GM21576 (cell line): ENCODE data around the gene ULK4.
"Not testable (repeated sequence)": the region's sequence is repeated elsewhere in the genome, so short reads cannot be mapped to it uniquely, and the experiment has no call there.

Source experiments
- ATAC-seq: cut with Tn5 transposase; IDR thresholded peaks from one replicate; pipeline ENCODE4 v1.9.1; 2021; ENCODE audit warnings: mild to moderate bottlenecking, moderate library complexity; ENCODE audit not compliant: unreplicated experiment

Gene ULK4

DNA sequence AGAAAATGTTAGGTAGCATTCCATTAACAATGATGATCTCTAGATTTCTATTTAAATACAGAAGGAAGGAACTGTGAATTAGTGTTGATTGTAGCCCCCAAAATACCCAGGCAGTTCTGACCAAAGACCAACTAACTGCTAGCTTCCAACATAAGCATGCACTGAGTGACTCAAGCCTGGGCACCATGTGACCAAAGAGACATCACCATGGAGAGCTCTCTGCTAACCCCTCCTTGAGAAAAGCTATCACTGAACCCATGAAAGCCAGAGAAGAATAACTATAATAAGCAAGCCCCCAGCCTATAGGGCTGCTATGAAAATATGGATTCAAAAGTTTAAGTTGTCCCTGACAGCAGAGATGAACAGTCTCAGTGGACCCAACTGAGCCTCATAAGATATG is 310.2 kb downstream of the ULK4 start:
- no peak for ATAC-seq

DNA sequence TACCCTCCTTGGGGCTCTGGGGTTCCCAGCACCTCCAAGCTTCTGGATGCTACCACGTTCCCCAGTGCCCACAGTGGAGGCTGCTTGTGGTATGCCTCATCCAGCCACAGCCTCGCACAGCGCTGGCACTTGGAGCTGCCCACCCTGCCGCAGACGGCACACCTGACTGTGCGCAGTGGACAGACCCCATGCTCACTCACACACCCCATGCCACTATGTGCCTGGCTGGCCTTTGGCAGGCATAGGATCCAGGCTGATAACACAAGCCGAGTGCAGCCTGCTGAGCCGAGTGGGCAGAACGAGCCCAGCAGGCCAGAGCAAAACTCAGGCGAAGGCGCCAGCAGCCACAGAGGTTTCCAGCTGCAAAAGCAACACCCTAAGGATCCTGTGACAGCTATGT is 311.5 kb downstream of the ULK4 start:
- no peak for ATAC-seq

DNA sequence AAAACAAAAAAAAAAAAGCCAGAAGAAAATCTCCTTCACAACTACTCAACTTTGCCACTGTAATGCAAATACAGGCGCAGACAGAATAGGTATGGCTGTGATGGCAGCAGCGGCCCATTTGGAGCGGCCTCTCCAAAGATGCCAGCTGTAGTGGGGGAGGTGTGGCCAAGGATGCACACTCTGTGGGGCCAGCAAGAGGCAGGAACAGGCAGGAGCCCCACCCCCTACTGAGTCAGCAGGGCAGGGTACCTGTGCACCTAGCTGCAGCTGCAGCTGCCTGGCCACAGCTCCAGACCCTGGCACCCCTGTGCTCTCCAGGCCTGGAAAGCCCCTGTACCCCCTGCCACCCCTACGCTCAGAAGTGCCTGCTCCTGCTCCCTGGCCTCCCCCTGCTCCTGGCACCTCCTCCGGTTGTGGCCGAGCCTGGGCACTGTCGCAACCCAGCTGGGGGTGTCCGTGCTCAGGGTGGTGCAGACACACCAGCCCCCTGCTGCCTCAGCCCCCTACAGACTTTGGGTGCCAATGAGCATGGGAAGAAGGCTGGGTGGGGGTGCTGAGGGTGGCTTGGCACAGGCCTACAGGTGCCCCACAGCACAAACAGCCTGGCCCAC is 312.7 kb downstream of the ULK4 start:
- no peak for ATAC-seq

DNA sequence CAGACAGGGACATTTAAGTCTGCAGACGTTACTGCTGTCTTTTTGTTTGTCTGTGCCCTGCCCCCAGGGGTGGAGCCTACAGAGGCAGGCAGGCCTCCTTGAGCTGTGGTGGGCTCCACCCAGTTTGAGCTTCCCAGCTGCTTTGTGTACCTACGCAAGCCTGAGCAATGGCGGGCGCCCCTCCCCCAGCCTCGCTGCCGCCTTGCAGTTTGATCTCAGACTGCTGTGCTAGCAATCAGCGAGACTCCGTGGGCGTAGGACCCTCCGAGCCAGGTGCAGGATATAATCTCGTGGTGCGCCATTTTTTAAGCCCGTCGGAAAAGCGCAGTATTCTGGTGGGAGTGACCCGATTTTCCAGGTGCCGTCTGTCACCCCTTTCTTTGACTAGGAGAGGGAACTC is 314.2 kb downstream of the ULK4 start:
- not testable (repeated sequence) for ATAC-seq

GRCh38 chr3:41640076-41640475 is 321.8 kb downstream of the ULK4 start:
- ATAC-seq: no peak

GRCh38 chr3:41638381-41638780 is 323.5 kb downstream of the ULK4 start:
- ATAC-seq: no peak

DNA sequence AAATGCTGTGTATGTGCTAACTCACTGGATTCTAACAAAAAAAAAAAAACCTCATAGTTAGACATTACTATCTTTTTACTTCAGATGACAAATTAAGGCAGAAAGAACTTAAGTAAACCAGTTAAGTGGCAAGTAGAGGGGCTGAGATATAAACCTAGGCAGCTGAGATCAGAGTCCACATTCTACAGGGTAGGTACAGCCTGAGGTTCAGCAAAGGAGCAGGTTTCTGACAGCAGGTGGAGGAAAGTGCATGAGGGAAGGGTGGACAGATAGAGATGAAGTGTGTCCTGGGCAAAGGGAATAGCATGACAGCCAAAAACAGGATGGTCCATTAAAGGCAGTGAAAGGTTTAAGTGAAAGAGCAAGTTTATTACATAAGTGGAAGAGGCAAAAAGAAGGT is 329.2 kb downstream of the ULK4 start:
- ATAC-seq: no peak

DNA sequence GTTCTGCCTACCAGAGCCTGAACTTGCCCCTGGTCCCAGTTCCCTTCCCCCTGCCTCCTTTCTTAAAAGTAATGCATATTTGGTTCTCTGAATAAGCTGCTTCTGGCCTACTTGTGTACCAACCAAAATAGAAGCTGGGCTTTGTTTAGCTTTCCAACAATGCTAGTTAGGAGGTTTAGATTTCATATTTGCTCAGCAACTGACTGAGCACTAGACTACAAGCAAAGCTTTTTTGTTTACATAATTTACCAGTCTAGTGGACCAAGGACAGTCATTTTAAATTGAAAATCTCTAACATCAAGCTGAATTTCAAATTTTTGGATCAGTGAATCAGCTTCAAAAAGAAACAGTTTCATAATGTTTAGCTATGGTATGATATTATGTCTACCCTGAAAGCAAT is 331.2 kb downstream of the ULK4 start:
- ATAC-seq: no peak

- ATAC-seq: no peak
Observed at GRCh38 chr3:41629986-41630385, 331.9 kb downstream of the ULK4 start.

DNA sequence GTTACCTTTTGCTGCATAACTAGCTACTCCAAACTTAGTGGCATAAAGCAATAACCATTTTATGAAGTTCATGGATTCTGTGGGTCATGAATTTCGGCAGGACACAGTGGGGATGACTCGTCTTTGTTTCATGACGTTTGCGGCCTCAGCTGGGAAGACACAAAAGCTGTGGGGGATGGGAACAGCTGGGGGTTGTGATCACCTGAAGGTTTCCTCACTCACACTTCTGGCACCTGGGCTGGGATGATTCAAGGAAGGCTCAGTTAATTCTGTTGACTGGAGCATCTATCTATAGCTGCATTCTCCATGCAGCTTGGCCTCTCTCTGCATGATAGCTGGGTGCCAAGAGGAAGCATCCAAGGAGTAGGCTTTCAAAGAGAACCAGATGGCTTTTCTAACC is 332.8 kb downstream of the ULK4 start:
- no peak for ATAC-seq

GRCh38 chr3:41627477-41628087 is 334.3 kb downstream of the ULK4 start:
- no peak for ATAC-seq

- no peak for ATAC-seq
Observed at GRCh38 chr3:41612853-41613252, 349.1 kb downstream of the ULK4 start.

DNA sequence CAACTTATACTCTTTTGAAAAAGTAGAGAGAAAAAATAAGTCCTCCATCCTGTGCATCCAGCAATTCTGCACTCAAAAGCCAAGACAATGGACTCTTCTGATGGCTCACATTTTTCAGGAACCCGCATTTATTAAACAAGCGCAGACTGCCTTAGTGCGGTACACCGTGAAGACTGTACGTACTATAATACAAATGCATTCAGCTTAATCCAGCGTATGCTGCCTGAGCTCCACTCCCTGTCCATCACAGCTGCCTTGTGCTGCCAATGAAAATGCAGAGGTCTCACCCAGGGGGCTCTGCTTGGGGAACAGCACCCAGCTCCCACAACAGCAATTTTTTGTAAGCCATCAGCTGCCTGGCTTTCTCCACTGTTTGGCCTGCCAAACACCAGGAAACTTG is 350.9 kb downstream of the ULK4 start:
- ATAC-seq: no peak

GRCh38 chr3:41608347-41608746 is 353.6 kb downstream of the ULK4 start:
- no peak for ATAC-seq

DNA sequence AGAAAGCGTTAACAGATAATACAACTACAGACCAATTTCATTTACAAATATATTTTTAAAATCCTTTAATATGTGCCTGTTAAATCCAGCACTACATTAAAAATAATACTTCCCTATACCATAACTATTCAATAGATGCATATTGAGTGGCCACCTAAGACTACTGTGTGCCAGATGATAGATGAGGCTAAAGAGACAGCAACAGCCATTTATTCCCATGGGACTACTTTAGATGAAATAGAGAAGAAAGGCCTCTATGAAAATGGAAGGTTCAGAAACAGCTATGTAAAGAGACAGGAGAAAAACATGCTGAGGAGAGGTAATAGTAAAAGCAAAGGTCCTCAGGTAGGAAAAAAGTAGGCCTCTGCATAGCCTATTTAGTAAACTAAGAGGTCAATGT is 358.1 kb downstream of the ULK4 start:
- ATAC-seq: no peak

GRCh38 chr3:41602121-41602520 is 359.8 kb downstream of the ULK4 start:
- no peak for ATAC-seq

- no peak for ATAC-seq
Observed at GRCh38 chr3:41601404-41601987, 360.4 kb downstream of the ULK4 start.

DNA sequence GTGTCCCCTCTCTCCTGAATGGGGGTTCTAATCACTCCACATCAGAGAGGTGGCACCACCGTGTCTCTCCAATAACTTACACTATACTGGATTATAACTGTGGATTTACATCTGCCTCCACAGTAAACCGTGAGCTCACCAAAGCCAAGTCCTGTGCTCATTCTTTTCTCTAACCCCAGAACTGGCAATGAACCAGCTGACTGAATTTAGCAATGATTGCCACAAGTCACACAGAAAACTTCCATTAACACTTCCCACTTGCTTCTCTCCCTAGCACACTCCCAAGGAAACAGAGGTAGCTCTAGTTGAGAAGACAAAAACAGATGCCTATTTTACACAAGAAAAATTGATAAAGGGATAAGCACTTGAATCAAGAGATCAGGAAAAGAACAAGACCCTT is 361.3 kb downstream of the ULK4 start:
- no peak for ATAC-seq

DNA sequence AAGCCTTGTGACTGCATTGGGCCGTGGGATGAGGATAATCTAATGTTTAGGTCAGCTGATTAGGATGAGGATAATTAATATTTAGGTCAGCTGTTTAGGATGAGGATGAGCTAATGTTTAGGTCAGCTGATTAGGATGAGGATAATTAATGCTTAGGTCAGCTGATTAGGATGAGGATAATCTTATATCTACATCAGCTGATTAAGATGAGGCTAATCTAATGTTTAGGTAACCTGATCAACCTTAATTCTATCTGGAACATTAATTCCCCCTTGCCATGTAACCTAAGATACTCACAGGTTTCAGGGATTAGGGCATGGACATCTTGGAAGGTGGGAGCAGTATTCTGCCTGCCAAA is 362.8 kb downstream of the ULK4 start:
- no peak for ATAC-seq

GRCh38 chr3:41598402-41599126 is 363.3 kb downstream of the ULK4 start:
- ATAC-seq: no peak

DNA sequence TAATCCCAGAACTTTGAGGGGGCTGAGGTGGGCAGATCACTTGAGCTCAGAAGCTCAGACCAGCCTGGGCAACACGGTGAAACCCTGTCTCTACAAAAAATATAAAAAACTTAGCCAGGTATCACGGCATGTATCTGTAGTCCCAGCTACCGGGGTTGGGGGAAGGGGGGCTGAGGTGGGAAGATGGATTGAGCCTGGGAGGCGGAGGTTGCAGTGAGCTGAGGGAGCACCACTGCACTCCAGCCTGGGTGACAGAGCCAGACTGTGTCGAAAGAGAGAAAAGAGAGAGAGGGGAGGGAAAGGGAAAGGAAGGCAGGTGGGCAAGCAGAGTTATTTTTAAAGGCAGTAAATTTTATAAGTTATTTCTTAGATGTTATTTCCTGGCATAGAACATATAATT is 368.1 kb downstream of the ULK4 start:
- no peak for ATAC-seq
